ENCODE results near the gene SYCP2L. TPM values are rescaled to one million over a fixed set of nuclear protein-coding genes. Genes with fewer than 3 reads are reported as not detected.
"Not testable (repeated sequence)": the region's sequence is repeated elsewhere in the genome, so short reads cannot be mapped to it uniquely, and the experiment has no call there.

The SYCP2L gene
- total RNA-seq, 4 donors from 2014 or later = 0.78 to 4.5 (median 1.8) TPM

GRCh38 chr6:11002176-11002575, 115.3 kb downstream of the SYCP2L start:
- H3K27ac ChIP-seq = no peak overlapping the region
- H3K27me3 ChIP-seq = no peaks in the 10 kb centered on the region
- TF ChIP-seq POLR2A (IDR thresholded peaks at IDR 0.05) (no peak), CTCF (IDR thresholded peaks at IDR 0.05) (no peak)
- peaks cover 0 to 5% of the 10 kb centered on the region in 2 donors for H3K4me1 ChIP-seq
- no peak overlapping the region for H3K4me3 ChIP-seq (replicated peaks in 1 of 3)
- no peaks in the 10 kb centered on the region for H3K36me3 ChIP-seq
- intact Hi-C loops (cut with DNase I) = no loop called here
- H3K9me3 ChIP-seq = no peaks in the 10 kb centered on the region
- 67 to 93% methylated on average over 2 of the region's 2 CpGs for WGBS, 2 donors
- no peak for DNase-seq

GRCh38 chr6:11003297-11003696, 116.4 kb downstream of the SYCP2L start:
- H3K36me3 ChIP-seq; H3K4me3 ChIP-seq (replicated peaks in 1 of 3); H3K9me3 ChIP-seq; H3K27ac ChIP-seq; H3K4me1 ChIP-seq; intact Hi-C loops (cut with DNase I); H3K27me3 ChIP-seq; DNase-seq: not testable (repeated sequence)
- WGBS, 2 donors = 91 to 98% methylated on average over 5 of the region's 5 CpGs

GRCh38 chr6:11006061-11006460, 119.2 kb downstream of the SYCP2L start:
- H3K36me3 ChIP-seq = no peaks in the 10 kb centered on the region
- no peak overlapping the region for H3K4me3 ChIP-seq (replicated peaks in 1 of 3)
- no peaks in the 10 kb centered on the region for H3K9me3 ChIP-seq
- H3K27me3 ChIP-seq = no peaks in the 10 kb centered on the region
- no peak for DNase-seq
- intact Hi-C loops (cut with DNase I) = no loop called here
- TF ChIP-seq POLR2A (IDR thresholded peaks at IDR 0.05) (no peak), CTCF (IDR thresholded peaks at IDR 0.05) (no peak)
- H3K27ac ChIP-seq = no peak overlapping the region
- WGBS, 2 donors = 76 to 79% methylated on average over 4 of the region's 4 CpGs
- H3K4me1 ChIP-seq = no peaks in the 10 kb centered on the region

- no peak overlapping the region for H3K4me3 ChIP-seq (replicated peaks in 1 of 3)
- H3K4me1 ChIP-seq = no peaks in the 10 kb centered on the region
- no peaks in the 10 kb centered on the region for H3K36me3 ChIP-seq
- H3K9me3 ChIP-seq = no peaks in the 10 kb centered on the region
- H3K27me3 ChIP-seq = no peaks in the 10 kb centered on the region
- WGBS, 2 donors = 75 to 79% methylated on average over 10 of the region's 10 CpGs
- H3K27ac ChIP-seq = no peak overlapping the region
- intact Hi-C loops (cut with DNase I) = no loop called here
- no peak for DNase-seq
- TF ChIP-seq POLR2A (IDR thresholded peaks at IDR 0.05) (no peak), CTCF (IDR thresholded peaks at IDR 0.05) (no peak)
Measured at GRCh38 chr6:11007715-11008608, 121.1 kb downstream of the SYCP2L start.

- Histone ChIP-seq H3K4me1 (no peaks in the 10 kb centered on the region), H3K36me3 (no peaks in the 10 kb centered on the region), H3K27ac (no peak overlapping the region), H3K4me3 (replicated peaks in 1 of 3) (no peak overlapping the region), H3K27me3 (no peaks in the 10 kb centered on the region), H3K9me3 (no peaks in the 10 kb centered on the region)
- WGBS, 2 donors = 61 to 74% methylated on average over 1 of the region's 1 CpG
- TF ChIP-seq POLR2A (IDR thresholded peaks at IDR 0.05) (no peak), CTCF (IDR thresholded peaks at IDR 0.05) (no peak)
- intact Hi-C loops (cut with DNase I) = no loop called here
- no peak for DNase-seq
Measured at GRCh38 chr6:11008821-11009220, 122.0 kb downstream of the SYCP2L start.
